WTC11 (cell line): ENCODE results near the gene TRIML2.

Experiments
- NFE2L1 ChIP-seq: sonication (generic); formaldehyde crosslinking; IDR thresholded peaks from 2 replicates; pipeline ENCODE4 v1.8.1; 2023; ENCODE audit warnings: missing genetic modification reagents
- NR3C1 ChIP-seq: sonication (generic); formaldehyde crosslinking; conservative IDR thresholded peaks from 2 replicates; pipeline ENCODE4 v1.8.1; 2023; ENCODE audit warnings: low read depth, mild to moderate bottlenecking, missing genetic modification reagents
- TCF7 ChIP-seq: sonication (generic); formaldehyde crosslinking; IDR thresholded peaks from 2 replicates; pipeline ENCODE4 v1.8.0; 2022; ENCODE audit warnings: mild to moderate bottlenecking, low read depth, missing genetic modification reagents, moderate library complexity
- TF ChIP-seq, protein P1 (sequence below): sonication (generic); formaldehyde crosslinking; IDR thresholded peaks from 2 replicates; pipeline ENCODE4 v1.8.1; 2022; ENCODE audit warnings: low read depth, mild to moderate bottlenecking, moderate library complexity, missing genetic modification reagents, borderline replicate concordance
- TF ChIP-seq, protein P2 (sequence below): fragments of 200-600 bp; IDR thresholded peaks from 2 replicates; pipeline ENCODE4 v1.8.0; 2022; ENCODE audit warnings: antibody characterized with exemption
- TF ChIP-seq, protein P3 (sequence below): sonication (generic); formaldehyde crosslinking; IDR thresholded peaks from 2 replicates; pipeline ENCODE4 v1.8.1; 2023; ENCODE audit warnings: mild to moderate bottlenecking, missing genetic modification reagents, moderate library complexity
- TF ChIP-seq, protein P4 (sequence below): sonication (generic); formaldehyde crosslinking; IDR thresholded peaks from 2 replicates; pipeline ENCODE4 v1.8.0; 2022; ENCODE audit warnings: mild to moderate bottlenecking, missing genetic modification reagents
- TF ChIP-seq, protein P5 (sequence below): sonication (generic); formaldehyde crosslinking; IDR thresholded peaks from 2 replicates; pipeline ENCODE4 v1.8.1; 2023; ENCODE audit warnings: mild to moderate bottlenecking, missing genetic modification reagents, borderline replicate concordance
- TF ChIP-seq, protein P6 (sequence below): sonication (generic); formaldehyde crosslinking; IDR thresholded peaks from 2 replicates; pipeline ENCODE4 v1.8.0; 2022; ENCODE audit warnings: mild to moderate bottlenecking, missing genetic modification reagents
- TF ChIP-seq, protein P7 (sequence below): sonication (generic); formaldehyde crosslinking; IDR thresholded peaks from 2 replicates; pipeline ENCODE4 v1.8.0; 2023; ENCODE audit warnings: missing genetic modification reagents

DNA sequence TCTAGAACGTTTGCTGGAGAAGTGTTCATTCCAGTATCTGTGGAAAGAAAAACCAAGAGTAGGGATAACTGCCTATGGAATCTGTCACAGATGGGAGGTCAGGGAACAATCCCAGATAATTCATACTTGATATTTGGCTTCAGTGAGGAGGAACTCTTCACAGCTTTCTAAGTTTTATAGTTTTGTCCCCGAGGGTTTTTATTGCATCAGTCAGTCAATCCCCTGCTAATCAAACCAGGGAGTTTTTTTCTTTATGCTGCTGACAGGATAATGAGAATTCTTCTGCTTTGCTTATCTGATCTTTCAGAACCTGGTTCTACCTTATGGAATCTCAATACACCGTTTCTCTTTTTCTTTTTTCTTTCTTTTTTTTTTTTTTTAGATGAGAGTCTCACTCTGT is 633 bp upstream of the TRIML2 start:
- TF ChIP-seq, protein P1, sequence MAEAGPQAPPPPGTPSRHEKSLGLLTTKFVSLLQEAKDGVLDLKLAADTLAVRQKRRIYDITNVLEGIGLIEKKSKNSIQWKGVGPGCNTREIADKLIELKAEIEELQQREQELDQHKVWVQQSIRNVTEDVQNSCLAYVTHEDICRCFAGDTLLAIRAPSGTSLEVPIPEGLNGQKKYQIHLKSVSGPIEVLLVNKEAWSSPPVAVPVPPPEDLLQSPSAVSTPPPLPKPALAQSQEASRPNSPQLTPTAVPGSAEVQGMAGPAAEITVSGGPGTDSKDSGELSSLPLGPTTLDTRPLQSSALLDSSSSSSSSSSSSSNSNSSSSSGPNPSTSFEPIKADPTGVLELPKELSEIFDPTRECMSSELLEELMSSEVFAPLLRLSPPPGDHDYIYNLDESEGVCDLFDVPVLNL (CRISPR knock-in tag), result no peak
- TF ChIP-seq, protein P2, sequence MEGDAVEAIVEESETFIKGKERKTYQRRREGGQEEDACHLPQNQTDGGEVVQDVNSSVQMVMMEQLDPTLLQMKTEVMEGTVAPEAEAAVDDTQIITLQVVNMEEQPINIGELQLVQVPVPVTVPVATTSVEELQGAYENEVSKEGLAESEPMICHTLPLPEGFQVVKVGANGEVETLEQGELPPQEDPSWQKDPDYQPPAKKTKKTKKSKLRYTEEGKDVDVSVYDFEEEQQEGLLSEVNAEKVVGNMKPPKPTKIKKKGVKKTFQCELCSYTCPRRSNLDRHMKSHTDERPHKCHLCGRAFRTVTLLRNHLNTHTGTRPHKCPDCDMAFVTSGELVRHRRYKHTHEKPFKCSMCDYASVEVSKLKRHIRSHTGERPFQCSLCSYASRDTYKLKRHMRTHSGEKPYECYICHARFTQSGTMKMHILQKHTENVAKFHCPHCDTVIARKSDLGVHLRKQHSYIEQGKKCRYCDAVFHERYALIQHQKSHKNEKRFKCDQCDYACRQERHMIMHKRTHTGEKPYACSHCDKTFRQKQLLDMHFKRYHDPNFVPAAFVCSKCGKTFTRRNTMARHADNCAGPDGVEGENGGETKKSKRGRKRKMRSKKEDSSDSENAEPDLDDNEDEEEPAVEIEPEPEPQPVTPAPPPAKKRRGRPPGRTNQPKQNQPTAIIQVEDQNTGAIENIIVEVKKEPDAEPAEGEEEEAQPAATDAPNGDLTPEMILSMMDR, result no peak
- TF ChIP-seq TCF7 (no peak), NR3C1 (CRISPR knock-in tag) (no peak), NFE2L1 (CRISPR knock-in tag) (no peak)
- TF ChIP-seq, protein P3, sequence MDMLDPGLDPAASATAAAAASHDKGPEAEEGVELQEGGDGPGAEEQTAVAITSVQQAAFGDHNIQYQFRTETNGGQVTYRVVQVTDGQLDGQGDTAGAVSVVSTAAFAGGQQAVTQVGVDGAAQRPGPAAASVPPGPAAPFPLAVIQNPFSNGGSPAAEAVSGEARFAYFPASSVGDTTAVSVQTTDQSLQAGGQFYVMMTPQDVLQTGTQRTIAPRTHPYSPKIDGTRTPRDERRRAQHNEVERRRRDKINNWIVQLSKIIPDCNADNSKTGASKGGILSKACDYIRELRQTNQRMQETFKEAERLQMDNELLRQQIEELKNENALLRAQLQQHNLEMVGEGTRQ (CRISPR knock-in tag), result no peak
- TF ChIP-seq, protein P4, sequence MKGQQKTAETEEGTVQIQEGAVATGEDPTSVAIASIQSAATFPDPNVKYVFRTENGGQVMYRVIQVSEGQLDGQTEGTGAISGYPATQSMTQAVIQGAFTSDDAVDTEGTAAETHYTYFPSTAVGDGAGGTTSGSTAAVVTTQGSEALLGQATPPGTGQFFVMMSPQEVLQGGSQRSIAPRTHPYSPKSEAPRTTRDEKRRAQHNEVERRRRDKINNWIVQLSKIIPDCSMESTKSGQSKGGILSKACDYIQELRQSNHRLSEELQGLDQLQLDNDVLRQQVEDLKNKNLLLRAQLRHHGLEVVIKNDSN (CRISPR knock-in tag), result no peak
- TF ChIP-seq, protein P5, sequence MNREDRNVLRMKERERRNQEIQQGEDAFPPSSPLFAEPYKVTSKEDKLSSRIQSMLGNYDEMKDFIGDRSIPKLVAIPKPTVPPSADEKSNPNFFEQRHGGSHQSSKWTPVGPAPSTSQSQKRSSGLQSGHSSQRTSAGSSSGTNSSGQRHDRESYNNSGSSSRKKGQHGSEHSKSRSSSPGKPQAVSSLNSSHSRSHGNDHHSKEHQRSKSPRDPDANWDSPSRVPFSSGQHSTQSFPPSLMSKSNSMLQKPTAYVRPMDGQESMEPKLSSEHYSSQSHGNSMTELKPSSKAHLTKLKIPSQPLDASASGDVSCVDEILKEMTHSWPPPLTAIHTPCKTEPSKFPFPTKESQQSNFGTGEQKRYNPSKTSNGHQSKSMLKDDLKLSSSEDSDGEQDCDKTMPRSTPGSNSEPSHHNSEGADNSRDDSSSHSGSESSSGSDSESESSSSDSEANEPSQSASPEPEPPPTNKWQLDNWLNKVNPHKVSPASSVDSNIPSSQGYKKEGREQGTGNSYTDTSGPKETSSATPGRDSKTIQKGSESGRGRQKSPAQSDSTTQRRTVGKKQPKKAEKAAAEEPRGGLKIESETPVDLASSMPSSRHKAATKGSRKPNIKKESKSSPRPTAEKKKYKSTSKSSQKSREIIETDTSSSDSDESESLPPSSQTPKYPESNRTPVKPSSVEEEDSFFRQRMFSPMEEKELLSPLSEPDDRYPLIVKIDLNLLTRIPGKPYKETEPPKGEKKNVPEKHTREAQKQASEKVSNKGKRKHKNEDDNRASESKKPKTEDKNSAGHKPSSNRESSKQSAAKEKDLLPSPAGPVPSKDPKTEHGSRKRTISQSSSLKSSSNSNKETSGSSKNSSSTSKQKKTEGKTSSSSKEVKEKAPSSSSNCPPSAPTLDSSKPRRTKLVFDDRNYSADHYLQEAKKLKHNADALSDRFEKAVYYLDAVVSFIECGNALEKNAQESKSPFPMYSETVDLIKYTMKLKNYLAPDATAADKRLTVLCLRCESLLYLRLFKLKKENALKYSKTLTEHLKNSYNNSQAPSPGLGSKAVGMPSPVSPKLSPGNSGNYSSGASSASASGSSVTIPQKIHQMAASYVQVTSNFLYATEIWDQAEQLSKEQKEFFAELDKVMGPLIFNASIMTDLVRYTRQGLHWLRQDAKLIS (CRISPR knock-in tag), result no peak
- TF ChIP-seq, protein P6, sequence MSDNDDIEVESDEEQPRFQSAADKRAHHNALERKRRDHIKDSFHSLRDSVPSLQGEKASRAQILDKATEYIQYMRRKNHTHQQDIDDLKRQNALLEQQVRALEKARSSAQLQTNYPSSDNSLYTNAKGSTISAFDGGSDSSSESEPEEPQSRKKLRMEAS (CRISPR knock-in tag), result no peak
- TF ChIP-seq, protein P7, sequence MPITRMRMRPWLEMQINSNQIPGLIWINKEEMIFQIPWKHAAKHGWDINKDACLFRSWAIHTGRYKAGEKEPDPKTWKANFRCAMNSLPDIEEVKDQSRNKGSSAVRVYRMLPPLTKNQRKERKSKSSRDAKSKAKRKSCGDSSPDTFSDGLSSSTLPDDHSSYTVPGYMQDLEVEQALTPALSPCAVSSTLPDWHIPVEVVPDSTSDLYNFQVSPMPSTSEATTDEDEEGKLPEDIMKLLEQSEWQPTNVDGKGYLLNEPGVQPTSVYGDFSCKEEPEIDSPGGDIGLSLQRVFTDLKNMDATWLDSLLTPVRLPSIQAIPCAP (CRISPR knock-in tag), result no peak
